Progenitor cell of endocrine pancreas (in vitro differentiated cells): Measurements from ENCODE around the gene GPR55. TPM values are rescaled to one million over a fixed set of nuclear protein-coding genes. Genes with fewer than 3 reads are reported as not detected.
A peak's percentile ranks its signal among the peaks of the same experiment; 100 is the strongest.

Source experiments
- DNase-seq: peaks from one replicate; pipeline ENCODE4 v3.0.0; 2021; ENCODE audit warnings: low spot score; ENCODE audit not compliant: unreplicated experiment
- H3K27ac Mint-ChIP-seq: 2 replicates; pipeline ENCODE4 v1.8.0; 2021; ENCODE audit warnings: mild to moderate bottlenecking, moderate library complexity, mixed read lengths
- H3K27me3 Mint-ChIP-seq: 2 replicates; pipeline ENCODE4 v1.8.0; 2021; ENCODE audit warnings: mixed read lengths
- H3K36me3 Mint-ChIP-seq: 2 replicates; pipeline ENCODE4 v1.8.0; 2022; ENCODE audit warnings: mixed read lengths; ENCODE audit not compliant: insufficient read depth
- H3K4me1 Mint-ChIP-seq: 2 replicates; pipeline ENCODE4 v1.8.0; 2021; ENCODE audit warnings: low read depth, mixed read lengths
- H3K4me3 Mint-ChIP-seq: 2 replicates; pipeline ENCODE4 v1.8.0; 2021; ENCODE audit warnings: low read depth, mild to moderate bottlenecking, moderate library complexity, mixed read lengths
- H3K9me3 Mint-ChIP-seq: 2 replicates; pipeline ENCODE4 v1.8.0; 2021; ENCODE audit warnings: low read depth, mixed read lengths
- CTCF ChIP-seq: fragments of 200-600 bp; sonication (generic); IDR thresholded peaks from one replicate; pipeline ENCODE4 v1.5.0; 2021; ENCODE audit warnings: antibody characterized with exemption, mild to moderate bottlenecking; ENCODE audit not compliant: unreplicated experiment
- total RNA-seq: library from RNA; stranded (reverse); gene quantifications from 2 replicates; pipeline ENCODE4 v1.2.1, GENCODE V29; 2021

The GPR55 gene
- total RNA-seq, 1 donor from 2014 or later, result not detected

GRCh38 chr2:230866756-230867523 is 58.1 kb downstream of the GPR55 start:
- H3K36me3 Mint-ChIP-seq, result no peaks in the 10 kb centered on the region
- H3K4me3 Mint-ChIP-seq, result peak overlapping the region; percentile 95
- peak overlapping the region; percentile 49 for H3K27ac Mint-ChIP-seq
- H3K27me3 Mint-ChIP-seq, result peaks cover 13% of the 10 kb centered on the region
- peaks cover 41% of the 10 kb centered on the region for H3K4me1 Mint-ChIP-seq
- TF ChIP-seq CTCF, result no peak
- DNase-seq, result no peak
- no peaks in the 10 kb centered on the region for H3K9me3 Mint-ChIP-seq

- Mint-ChIP-seq H3K27me3 (peaks cover 20% of the 10 kb centered on the region), H3K4me3 (peak overlapping the region; percentile 95), H3K4me1 (peaks cover 38% of the 10 kb centered on the region), H3K36me3 (no peaks in the 10 kb centered on the region), H3K27ac (peak overlapping the region; percentile 89), H3K9me3 (no peaks in the 10 kb centered on the region)
- TF ChIP-seq CTCF, result peak; percentile 24
- DNase-seq, result no peak
Observed at GRCh38 chr2:230865766-230866755, 59.0 kb downstream of the GPR55 start.

GRCh38 chr2:230865307-230865765 is 59.7 kb downstream of the GPR55 start:
- Mint-ChIP-seq H3K9me3 (no peaks in the 10 kb centered on the region), H3K4me3 (peak overlapping the region; percentile 95), H3K27me3 (peaks cover 21% of the 10 kb centered on the region), H3K4me1 (peaks cover 30% of the 10 kb centered on the region), H3K27ac (peak overlapping the region; percentile 89), H3K36me3 (no peaks in the 10 kb centered on the region)
- no peak for TF ChIP-seq CTCF
- DNase-seq, result no peak

- peaks cover 25% of the 10 kb centered on the region for H3K4me1 Mint-ChIP-seq
- H3K36me3 Mint-ChIP-seq, result no peaks in the 10 kb centered on the region
- DNase-seq, result peak; percentile 69
- H3K4me3 Mint-ChIP-seq, result peak within 1 kb of the TSS; percentile 95
- H3K9me3 Mint-ChIP-seq, result no peaks in the 10 kb centered on the region
- peaks cover 21% of the 10 kb centered on the region for H3K27me3 Mint-ChIP-seq
- H3K27ac Mint-ChIP-seq, result peak within 1 kb of the TSS; percentile 89
- peak; percentile 73 for TF ChIP-seq CTCF
Observed at GRCh38 chr2:230864605-230865306, 60.3 kb downstream of the GPR55 start, which contains the start of gene ITM2C. Gene ITM2C (plus strand): TSS chr2:230864942. CDS start chr2:230865026, 84 bp downstream.
